Thyroid gland (tissue), 4 donors: ENCODE data around the gene DCAF8.

ENCODE experiments used
- POLR2A ChIP-seq, 2 donors: fragments of 450-650 bp; IDR thresholded peaks; one replicate each; pipeline ENCODE4 v1.6.1; 2017; ENCODE audit warnings: antibody characterized with exemption in 2 of 2, mild to moderate bottlenecking in 2 of 2, moderate library complexity in 1 of 2
- TF ChIP-seq, protein P1 (sequence below), 6 experiments: fragments of 200-600 bp in 3 of 6; fragments of 450-650 bp in 3 of 6; sonication (generic) in 3 of 6; IDR thresholded peaks; one replicate each; pipeline ENCODE4 v1.5.1; 2016 to 2019; ENCODE audit warnings: antibody characterized with exemption in 6 of 6, mild to moderate bottlenecking in 2 of 6, inconsistent platforms in 1 of 6, moderate library complexity in 1 of 6

DNA sequence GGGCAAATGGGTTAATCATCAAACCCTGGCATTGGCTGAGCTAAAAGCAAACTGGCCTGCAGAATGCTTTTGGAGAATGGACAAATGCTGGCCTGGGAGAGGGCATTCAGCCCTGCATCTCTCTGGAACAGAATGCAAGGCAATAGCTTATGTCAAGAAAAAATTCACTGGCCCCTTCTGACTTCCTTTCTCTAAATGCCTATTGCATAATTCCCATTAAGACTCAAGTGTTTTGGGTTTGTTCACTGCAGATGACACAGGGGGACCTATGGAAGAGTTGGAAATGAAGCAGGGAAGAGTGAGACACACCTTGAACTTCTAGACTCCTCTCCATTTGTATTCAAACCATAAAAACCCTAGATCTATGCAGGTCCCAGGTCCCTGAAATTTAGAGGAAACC lies 41.3 kb downstream of the DCAF8 start:
- TF ChIP-seq, protein P1, sequence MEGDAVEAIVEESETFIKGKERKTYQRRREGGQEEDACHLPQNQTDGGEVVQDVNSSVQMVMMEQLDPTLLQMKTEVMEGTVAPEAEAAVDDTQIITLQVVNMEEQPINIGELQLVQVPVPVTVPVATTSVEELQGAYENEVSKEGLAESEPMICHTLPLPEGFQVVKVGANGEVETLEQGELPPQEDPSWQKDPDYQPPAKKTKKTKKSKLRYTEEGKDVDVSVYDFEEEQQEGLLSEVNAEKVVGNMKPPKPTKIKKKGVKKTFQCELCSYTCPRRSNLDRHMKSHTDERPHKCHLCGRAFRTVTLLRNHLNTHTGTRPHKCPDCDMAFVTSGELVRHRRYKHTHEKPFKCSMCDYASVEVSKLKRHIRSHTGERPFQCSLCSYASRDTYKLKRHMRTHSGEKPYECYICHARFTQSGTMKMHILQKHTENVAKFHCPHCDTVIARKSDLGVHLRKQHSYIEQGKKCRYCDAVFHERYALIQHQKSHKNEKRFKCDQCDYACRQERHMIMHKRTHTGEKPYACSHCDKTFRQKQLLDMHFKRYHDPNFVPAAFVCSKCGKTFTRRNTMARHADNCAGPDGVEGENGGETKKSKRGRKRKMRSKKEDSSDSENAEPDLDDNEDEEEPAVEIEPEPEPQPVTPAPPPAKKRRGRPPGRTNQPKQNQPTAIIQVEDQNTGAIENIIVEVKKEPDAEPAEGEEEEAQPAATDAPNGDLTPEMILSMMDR (IDR thresholded peaks at IDR 0.05): no peak
- no peak for TF ChIP-seq POLR2A (IDR thresholded peaks at IDR 0.05)
